ENCODE data around the gene SSC4D.

- TF ChIP-seq EZH2 (IDR thresholded peaks at IDR 0.05; ENCODE audit: borderline replicate concordance, low read depth, low read length, severe bottlenecking) (no peak), CTCF (IDR thresholded peaks at IDR 0.05; ENCODE audit: borderline replicate concordance, extremely low read depth, low read length, poor library complexity, severe bottlenecking) (no peak)
These were observed 20.7 kb upstream of the SSC4D start for GRCh38 chr7:76430211-76430610.

All from DND-41 (cell line).